ENCODE results near the gene SEZ6L.

Gene SEZ6L

GRCh38 chr22:26308467-26308866 lies 139.2 kb downstream of the SEZ6L start:
- H3K27me3 ChIP-seq: peaks cover 0 to 47% of the 10 kb centered on the region in 2 donors
- no peak for DNase-seq

GRCh38 chr22:26310616-26311015 lies 141.4 kb downstream of the SEZ6L start:
- TF ChIP-seq CTCF (IDR thresholded peaks at IDR 0.05): no peak
- no peak overlapping the region for H3K4me3 ChIP-seq
- no peaks in the 10 kb centered on the region for H3K36me3 ChIP-seq
- no peaks in the 10 kb centered on the region for H3K9me3 ChIP-seq
- DNase-seq: no peak
- no peak overlapping the region for H3K27ac ChIP-seq
- no peaks in the 10 kb centered on the region for H3K4me1 ChIP-seq
- peaks cover 0 to 50% of the 10 kb centered on the region in 2 donors for H3K27me3 ChIP-seq
- intact Hi-C loops (cut with DNase I; ENCODE audit: low total_unique reads): no loop called here

More at GRCh38 chr22:26308467-26308866, 139.2 kb downstream of the SEZ6L start:
- intact Hi-C loops (cut with DNase I; ENCODE audit: low total_unique reads): no loop called here
- TF ChIP-seq CTCF (IDR thresholded peaks at IDR 0.05): no peak
- no peaks in the 10 kb centered on the region for H3K9me3 ChIP-seq
- H3K27ac ChIP-seq: no peak overlapping the region
- H3K4me3 ChIP-seq: no peak overlapping the region
- no peaks in the 10 kb centered on the region for H3K4me1 ChIP-seq
- H3K36me3 ChIP-seq: no peaks in the 10 kb centered on the region

- H3K4me1 ChIP-seq: no peaks in the 10 kb centered on the region
- H3K4me3 ChIP-seq: no peak overlapping the region
- no peak for DNase-seq
- H3K36me3 ChIP-seq: no peaks in the 10 kb centered on the region
- no peak for TF ChIP-seq CTCF (IDR thresholded peaks at IDR 0.05)
- H3K27ac ChIP-seq: no peak overlapping the region
- peaks cover 0 to 38% of the 10 kb centered on the region in 2 donors for H3K27me3 ChIP-seq
- no peaks in the 10 kb centered on the region for H3K9me3 ChIP-seq
- intact Hi-C loops (cut with DNase I; ENCODE audit: low total_unique reads): no loop called here
Measured at GRCh38 chr22:26313291-26313690, 144.0 kb downstream of the SEZ6L start.

- Histone ChIP-seq H3K36me3 (no peaks in the 10 kb centered on the region), H3K27ac (no peak overlapping the region), H3K4me3 (no peak overlapping the region), H3K27me3 (peaks cover 0 to 29% of the 10 kb centered on the region in 2 donors), H3K4me1 (no peaks in the 10 kb centered on the region), H3K9me3 (no peaks in the 10 kb centered on the region)
- intact Hi-C loops (cut with DNase I; ENCODE audit: low total_unique reads): loop anchor here (2.0 kb wide), 1 partner anchor 77 kb away; no protein-coding TSS in a partner anchor
- DNase-seq: no peak
- TF ChIP-seq CTCF (IDR thresholded peaks at IDR 0.05): no peak
Measured at GRCh38 chr22:26314171-26314570, 144.9 kb downstream of the SEZ6L start.

- peaks cover 0 to 31% of the 10 kb centered on the region in 2 donors for H3K27me3 ChIP-seq
- no peak for TF ChIP-seq CTCF (IDR thresholded peaks at IDR 0.05)
- DNase-seq: no peak
- H3K36me3 ChIP-seq: no peaks in the 10 kb centered on the region
- no peaks in the 10 kb centered on the region for H3K9me3 ChIP-seq
- H3K27ac ChIP-seq: no peak overlapping the region
- H3K4me3 ChIP-seq: no peak overlapping the region
- intact Hi-C loops (cut with DNase I; ENCODE audit: low total_unique reads): loop anchor here (2.0 kb wide), 1 partner anchor 78 kb away; no protein-coding TSS in a partner anchor
- no peaks in the 10 kb centered on the region for H3K4me1 ChIP-seq
Measured at GRCh38 chr22:26314656-26315055, 145.4 kb downstream of the SEZ6L start.
